HFFc6 (cell line): Measurements from ENCODE around the gene TMEM121. TPM values are rescaled to one million over a fixed set of nuclear protein-coding genes. Genes with fewer than 3 reads are reported as not detected.

Experiments
- DNase-seq: peaks from one replicate; pipeline ENCODE4 v3.0.0-alpha.2; 2018
- H3K27ac Mint-ChIP-seq: 2 replicates; pipeline ENCODE4 v1.8.0; 2020; ENCODE audit warnings: mild to moderate bottlenecking, mixed read lengths
- H3K27me3 Mint-ChIP-seq: 2 replicates; pipeline ENCODE4 v1.8.0; 2021; ENCODE audit warnings: mild to moderate bottlenecking, moderate library complexity, mixed read lengths; ENCODE audit not compliant: insufficient read depth
- H3K36me3 Mint-ChIP-seq: 2 replicates; pipeline ENCODE4 v1.8.0; 2021; ENCODE audit warnings: low read depth, mixed read lengths
- H3K4me1 Mint-ChIP-seq: 2 replicates; pipeline ENCODE4 v1.8.0; 2020; ENCODE audit warnings: low read depth, mixed read lengths
- H3K4me3 Mint-ChIP-seq: 2 replicates; pipeline ENCODE4 v1.8.0; 2020; ENCODE audit warnings: mild to moderate bottlenecking, moderate library complexity, mixed read lengths
- H3K9me3 Mint-ChIP-seq: 2 replicates; pipeline ENCODE4 v1.8.0; 2020; ENCODE audit warnings: mild to moderate bottlenecking, mixed read lengths
- CTCF ChIP-seq: fragments of 200-600 bp; sonication (generic); IDR thresholded peaks from 2 replicates; pipeline ENCODE4 v1.5.0; 2021; ENCODE audit warnings: antibody characterized with exemption, mild to moderate bottlenecking
- total RNA-seq, 6 experiments: library from RNA; stranded (reverse); fragmentation: NEBNext Ultra II Directional; extraction: Animal tissue kit (Norgen Biotek cat#: 25700); gene quantifications; 2 replicates in 1 of 6; 3 replicates in 5 of 6; pipeline ENCODE4 v1.2.3, GENCODE V29; 2021

Gene TMEM121
- total RNA-seq, 6 experiments from 2014 or later = 3.0 to 4.2 (median 3.4) TPM

GRCh38 chr14:105503296-105503640 is 23.1 kb upstream of the TMEM121 start:
- H3K27me3 Mint-ChIP-seq = peaks cover 12% of the 10 kb centered on the region
- H3K4me3 Mint-ChIP-seq = no peak overlapping the region
- DNase-seq = no peak
- H3K36me3 Mint-ChIP-seq = no peaks in the 10 kb centered on the region
- H3K4me1 Mint-ChIP-seq = no peaks in the 10 kb centered on the region
- no peak for TF ChIP-seq CTCF
- H3K27ac Mint-ChIP-seq = no peak overlapping the region
- no peaks in the 10 kb centered on the region for H3K9me3 Mint-ChIP-seq

- H3K9me3 Mint-ChIP-seq = no peaks in the 10 kb centered on the region
- DNase-seq = no peak
- H3K27me3 Mint-ChIP-seq = peaks cover 19% of the 10 kb centered on the region
- no peaks in the 10 kb centered on the region for H3K4me1 Mint-ChIP-seq
- TF ChIP-seq CTCF = no peak
- H3K4me3 Mint-ChIP-seq = no peak overlapping the region
- no peak overlapping the region for H3K27ac Mint-ChIP-seq
- H3K36me3 Mint-ChIP-seq = no peaks in the 10 kb centered on the region
Measured at GRCh38 chr14:105503935-105504692, 22.3 kb upstream of the TMEM121 start.

- H3K9me3 Mint-ChIP-seq = no peaks in the 10 kb centered on the region
- DNase-seq = no peak
- H3K27ac Mint-ChIP-seq = no peak overlapping the region
- no peak for TF ChIP-seq CTCF
- no peak overlapping the region for H3K4me3 Mint-ChIP-seq
- H3K27me3 Mint-ChIP-seq = peaks cover 21% of the 10 kb centered on the region
- H3K36me3 Mint-ChIP-seq = no peaks in the 10 kb centered on the region
- no peaks in the 10 kb centered on the region for H3K4me1 Mint-ChIP-seq
Measured at GRCh38 chr14:105505101-105505500, 21.3 kb upstream of the TMEM121 start.

- no peaks in the 10 kb centered on the region for H3K4me1 Mint-ChIP-seq
- peaks cover 27% of the 10 kb centered on the region for H3K27me3 Mint-ChIP-seq
- no peak for DNase-seq
- H3K4me3 Mint-ChIP-seq = no peak overlapping the region
- no peak for TF ChIP-seq CTCF
- no peaks in the 10 kb centered on the region for H3K9me3 Mint-ChIP-seq
- H3K27ac Mint-ChIP-seq = no peak overlapping the region
- H3K36me3 Mint-ChIP-seq = no peaks in the 10 kb centered on the region
Measured at GRCh38 chr14:105507247-105507646, 19.1 kb upstream of the TMEM121 start.

- DNase-seq = no peak
- H3K4me1 Mint-ChIP-seq = no peaks in the 10 kb centered on the region
- no peaks in the 10 kb centered on the region for H3K36me3 Mint-ChIP-seq
- H3K4me3 Mint-ChIP-seq = no peak overlapping the region
- no peaks in the 10 kb centered on the region for H3K9me3 Mint-ChIP-seq
- H3K27ac Mint-ChIP-seq = no peak overlapping the region
- H3K27me3 Mint-ChIP-seq = peaks cover 32% of the 10 kb centered on the region
- no peak for TF ChIP-seq CTCF
Measured at GRCh38 chr14:105508069-105508468, 18.3 kb upstream of the TMEM121 start.
